Neural cell (in vitro differentiated cells): ENCODE measurements around the gene ACTN4. TPM values are rescaled to one million over a fixed set of nuclear protein-coding genes. Genes with fewer than 3 reads are reported as not detected.
A peak's percentile ranks its signal among the peaks of the same experiment; 100 is the strongest.

ENCODE experiments used
- H2AFZ ChIP-seq: fragments of 200-600, 300-800 bp; sonication (generic), shearing (Covaris generic); 2 replicates; pipeline ENCODE4 v1.6.0; 2014; ENCODE audit warnings: low read depth, mild to moderate bottlenecking, antibody characterized with exemption, low read length, moderate library complexity
- H3F3A ChIP-seq: fragments of 200-600 bp; shearing (Covaris generic); 2 replicates; pipeline ENCODE4 v1.6.1; 2016; ENCODE audit warnings: mild to moderate bottlenecking, moderate library complexity, mixed read lengths, antibody characterized with exemption, low read length; ENCODE audit not compliant: insufficient read depth, poor library complexity, severe bottlenecking
- H3K27ac ChIP-seq: fragments of 200-600, 300-800 bp; sonication (generic), shearing (Covaris generic); 2 replicates; pipeline ENCODE4 v1.5.1; 2014; ENCODE audit warnings: mild to moderate bottlenecking, low read length, moderate library complexity
- H3K27me3 ChIP-seq: fragments of 300-800, 200-600 bp; sonication (generic), shearing (Covaris generic); 2 replicates; pipeline ENCODE4 v1.6.0; 2014; ENCODE audit warnings: mild to moderate bottlenecking, low read depth, low read length, moderate library complexity; ENCODE audit not compliant: insufficient read depth
- H3K36me3 ChIP-seq: fragments of 300-800, 200-600 bp; sonication (generic), shearing (Covaris generic); 2 replicates; pipeline ENCODE4 v1.5.1; 2014; ENCODE audit warnings: mild to moderate bottlenecking, antibody characterized with exemption, low read length, moderate library complexity; ENCODE audit not compliant: insufficient read depth
- H3K4me2 ChIP-seq: fragments of 300-800, 200-600 bp; sonication (generic), shearing (Covaris generic); 2 replicates; pipeline ENCODE4 v1.6.0; 2014; ENCODE audit warnings: mild to moderate bottlenecking, low read length
- H3K4me3 ChIP-seq: fragments of 300-800, 200-600 bp; sonication (generic), shearing (Covaris generic); 2 replicates; pipeline ENCODE4 v1.5.1; 2014; ENCODE audit warnings: mild to moderate bottlenecking, low read length, moderate library complexity
- H3K79me2 ChIP-seq: fragments of 200-600 bp; shearing (Covaris generic); replicated peaks from 2 replicates; pipeline ENCODE4 v1.6.0; 2014; ENCODE audit warnings: mild to moderate bottlenecking, low read length, moderate library complexity; ENCODE audit not compliant: insufficient read depth
- H3K9ac ChIP-seq: fragments of 300-800, 200-600 bp; sonication (generic), shearing (Covaris generic); 2 replicates; pipeline ENCODE4 v1.6.1; 2016; ENCODE audit warnings: mild to moderate bottlenecking, low read length, mixed read lengths
- H3K9me2 ChIP-seq: fragments of 200-600 bp; shearing (Covaris generic); 2 replicates; pipeline ENCODE4 v1.6.1; 2016; ENCODE audit warnings: mild to moderate bottlenecking, low read length, mixed read lengths; ENCODE audit not compliant: insufficient read depth
- H3K9me3 ChIP-seq: fragments of 200-600, 300-800 bp; sonication (generic), shearing (Covaris generic); 2 replicates; pipeline ENCODE4 v1.6.1; 2016; ENCODE audit warnings: mild to moderate bottlenecking, mixed run types, low read length, moderate library complexity, mixed read lengths
- H4K20me1 ChIP-seq: fragments of 200-600 bp; shearing (Covaris generic); 2 replicates; pipeline ENCODE4 v1.6.1; 2016; ENCODE audit warnings: mild to moderate bottlenecking, mixed run types; ENCODE audit not compliant: insufficient read depth
- EP300 ChIP-seq: fragments of 450-650 bp; conservative IDR thresholded peaks from 2 replicates; pipeline ENCODE4 v1.6.1; 2014; ENCODE audit warnings: antibody characterized with exemption, mild to moderate bottlenecking, moderate library complexity; ENCODE audit not compliant: poor library complexity, severe bottlenecking
- EZH2 ChIP-seq: fragments of 200-600, 300-800 bp; shearing (Covaris generic), sonication (generic); IDR thresholded peaks from 2 replicates; pipeline ENCODE4 v1.6.1; 2014; ENCODE audit warnings: antibody characterized with exemption, low read length, borderline replicate concordance, mild to moderate bottlenecking; ENCODE audit not compliant: insufficient read depth, poor library complexity, severe bottlenecking
- MXI1 ChIP-seq: fragments of 450-650 bp; conservative IDR thresholded peaks from 2 replicates; pipeline ENCODE4 v1.6.1; 2014; ENCODE audit warnings: antibody characterized with exemption, mild to moderate bottlenecking; ENCODE audit not compliant: poor library complexity, severe bottlenecking
- POLR2AphosphoS5 ChIP-seq: IDR thresholded peaks from 2 replicates; pipeline ENCODE4 v1.6.1; 2012
- RAD21 ChIP-seq: fragments of 450-650 bp; conservative IDR thresholded peaks from 2 replicates; pipeline ENCODE4 v1.6.1; 2014; ENCODE audit warnings: antibody characterized with exemption, mild to moderate bottlenecking, moderate library complexity
- SMC3 ChIP-seq: fragments of 450-650 bp; conservative IDR thresholded peaks from 2 replicates; pipeline ENCODE4 v1.6.1; 2014; ENCODE audit warnings: antibody characterized with exemption, mild to moderate bottlenecking, moderate library complexity; ENCODE audit not compliant: poor library complexity
- TAF1 ChIP-seq: IDR thresholded peaks from 2 replicates; pipeline ENCODE4 v1.6.1; 2012; ENCODE audit warnings: low read depth
- polyA plus RNA-seq: library from polyadenylated mRNA; depleted of rRNA; stranded (reverse); fragments of >200 nt; gene quantifications from 2 replicates; pipeline ENCODE4 v1.2.3, GENCODE V29; 2014
- TF ChIP-seq, protein P1 (sequence below): fragments of 450-650 bp; IDR thresholded peaks from 2 replicates; pipeline ENCODE4 v1.5.1; 2014; ENCODE audit warnings: antibody characterized with exemption, mild to moderate bottlenecking, moderate library complexity; ENCODE audit not compliant: poor library complexity, severe bottlenecking
- TF ChIP-seq, protein P2 (sequence below): IDR thresholded peaks from 2 replicates; pipeline ENCODE4 v1.6.1; 2012; ENCODE audit warnings: borderline replicate concordance

ACTN4 gene
- polyA plus RNA-seq, 1 donor from 2014 or later: 54.0 TPM

DNA sequence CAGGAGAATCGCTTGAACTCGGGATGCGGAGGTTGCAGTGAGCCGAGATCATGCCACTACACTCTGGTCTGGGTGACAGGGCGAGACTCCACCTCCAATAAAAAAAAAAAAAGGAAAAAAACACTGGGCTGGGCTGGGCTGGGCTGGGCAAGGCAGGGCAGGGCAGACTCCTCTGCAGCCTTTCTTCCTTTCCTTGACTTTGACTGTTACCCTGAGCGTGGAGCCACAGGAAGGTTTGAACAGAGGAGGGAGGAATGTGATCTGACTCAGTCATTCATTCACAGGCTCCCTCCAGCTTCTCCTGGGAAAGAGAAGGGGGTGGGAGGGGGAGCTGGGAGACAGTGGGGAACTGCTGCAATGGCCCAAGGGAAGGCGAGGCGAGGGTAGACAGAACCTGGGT is 2.7 kb upstream of the ACTN4 start:
- TF ChIP-seq POLR2AphosphoS5 (no peak), EP300 (no peak), EZH2 (no peak), SMC3 (no peak), TAF1 (no peak), MXI1 (no peak), RAD21 (no peak)
- TF ChIP-seq, protein P1, sequence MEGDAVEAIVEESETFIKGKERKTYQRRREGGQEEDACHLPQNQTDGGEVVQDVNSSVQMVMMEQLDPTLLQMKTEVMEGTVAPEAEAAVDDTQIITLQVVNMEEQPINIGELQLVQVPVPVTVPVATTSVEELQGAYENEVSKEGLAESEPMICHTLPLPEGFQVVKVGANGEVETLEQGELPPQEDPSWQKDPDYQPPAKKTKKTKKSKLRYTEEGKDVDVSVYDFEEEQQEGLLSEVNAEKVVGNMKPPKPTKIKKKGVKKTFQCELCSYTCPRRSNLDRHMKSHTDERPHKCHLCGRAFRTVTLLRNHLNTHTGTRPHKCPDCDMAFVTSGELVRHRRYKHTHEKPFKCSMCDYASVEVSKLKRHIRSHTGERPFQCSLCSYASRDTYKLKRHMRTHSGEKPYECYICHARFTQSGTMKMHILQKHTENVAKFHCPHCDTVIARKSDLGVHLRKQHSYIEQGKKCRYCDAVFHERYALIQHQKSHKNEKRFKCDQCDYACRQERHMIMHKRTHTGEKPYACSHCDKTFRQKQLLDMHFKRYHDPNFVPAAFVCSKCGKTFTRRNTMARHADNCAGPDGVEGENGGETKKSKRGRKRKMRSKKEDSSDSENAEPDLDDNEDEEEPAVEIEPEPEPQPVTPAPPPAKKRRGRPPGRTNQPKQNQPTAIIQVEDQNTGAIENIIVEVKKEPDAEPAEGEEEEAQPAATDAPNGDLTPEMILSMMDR: no peak
- TF ChIP-seq, protein P2, sequence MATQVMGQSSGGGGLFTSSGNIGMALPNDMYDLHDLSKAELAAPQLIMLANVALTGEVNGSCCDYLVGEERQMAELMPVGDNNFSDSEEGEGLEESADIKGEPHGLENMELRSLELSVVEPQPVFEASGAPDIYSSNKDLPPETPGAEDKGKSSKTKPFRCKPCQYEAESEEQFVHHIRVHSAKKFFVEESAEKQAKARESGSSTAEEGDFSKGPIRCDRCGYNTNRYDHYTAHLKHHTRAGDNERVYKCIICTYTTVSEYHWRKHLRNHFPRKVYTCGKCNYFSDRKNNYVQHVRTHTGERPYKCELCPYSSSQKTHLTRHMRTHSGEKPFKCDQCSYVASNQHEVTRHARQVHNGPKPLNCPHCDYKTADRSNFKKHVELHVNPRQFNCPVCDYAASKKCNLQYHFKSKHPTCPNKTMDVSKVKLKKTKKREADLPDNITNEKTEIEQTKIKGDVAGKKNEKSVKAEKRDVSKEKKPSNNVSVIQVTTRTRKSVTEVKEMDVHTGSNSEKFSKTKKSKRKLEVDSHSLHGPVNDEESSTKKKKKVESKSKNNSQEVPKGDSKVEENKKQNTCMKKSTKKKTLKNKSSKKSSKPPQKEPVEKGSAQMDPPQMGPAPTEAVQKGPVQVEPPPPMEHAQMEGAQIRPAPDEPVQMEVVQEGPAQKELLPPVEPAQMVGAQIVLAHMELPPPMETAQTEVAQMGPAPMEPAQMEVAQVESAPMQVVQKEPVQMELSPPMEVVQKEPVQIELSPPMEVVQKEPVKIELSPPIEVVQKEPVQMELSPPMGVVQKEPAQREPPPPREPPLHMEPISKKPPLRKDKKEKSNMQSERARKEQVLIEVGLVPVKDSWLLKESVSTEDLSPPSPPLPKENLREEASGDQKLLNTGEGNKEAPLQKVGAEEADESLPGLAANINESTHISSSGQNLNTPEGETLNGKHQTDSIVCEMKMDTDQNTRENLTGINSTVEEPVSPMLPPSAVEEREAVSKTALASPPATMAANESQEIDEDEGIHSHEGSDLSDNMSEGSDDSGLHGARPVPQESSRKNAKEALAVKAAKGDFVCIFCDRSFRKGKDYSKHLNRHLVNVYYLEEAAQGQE: no peak
- H3K36me3 ChIP-seq: no peaks in the 10 kb centered on the region
- no peaks in the 10 kb centered on the region for H3K9me3 ChIP-seq

DNA sequence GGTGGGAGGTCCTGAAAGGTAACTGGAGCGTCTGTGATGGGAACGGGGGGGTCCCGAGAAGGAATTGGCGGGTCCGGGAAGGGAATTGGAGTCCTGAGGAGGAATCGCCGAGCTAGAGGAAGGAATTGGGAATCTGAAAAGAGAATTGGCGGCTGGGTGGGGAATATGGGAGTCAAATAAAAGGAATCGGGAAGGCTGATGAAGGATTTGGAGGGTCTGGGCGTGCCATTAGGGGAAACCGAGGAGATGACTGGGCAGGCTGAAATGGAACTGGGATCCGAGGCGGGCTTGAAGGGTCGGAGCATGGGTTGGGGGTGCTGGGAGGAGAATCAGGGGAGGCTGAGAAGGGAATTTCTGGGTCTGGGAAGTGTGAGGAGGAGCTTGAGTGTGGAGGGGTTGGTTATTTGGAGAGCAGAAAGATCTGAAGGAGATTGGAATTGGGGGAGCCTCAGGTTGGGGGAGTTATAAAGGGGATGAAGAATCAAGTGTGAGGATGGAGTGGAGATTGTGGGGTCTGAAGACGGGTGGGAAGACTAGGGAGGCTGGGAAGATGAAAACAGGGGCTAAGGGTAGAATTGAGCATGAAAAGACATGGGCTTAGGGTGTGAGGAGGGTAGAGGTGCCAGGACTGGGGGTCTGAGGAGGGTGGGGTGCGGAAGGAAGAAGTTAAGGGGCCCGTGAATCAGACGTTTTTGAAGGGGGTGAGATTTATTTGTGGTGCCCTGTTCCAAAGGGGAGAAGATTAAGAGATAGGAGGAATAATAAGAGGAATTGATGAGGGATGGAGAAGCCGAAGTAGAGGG is 718 bp downstream of the ACTN4 start:
- Histone ChIP-seq H3K9ac (peak overlapping the region; percentile 83), H3K4me2 (peak overlapping the region; percentile 84), H3K9me3 (no peaks in the 10 kb centered on the region), H3K27ac (peak overlapping the region; percentile 78), H4K20me1 (peaks cover 5% of the 10 kb centered on the region), H3K4me3 (peak overlapping the region; percentile 97), H3F3A (peaks cover 4% of the 10 kb centered on the region), H3K79me2 (peaks cover 36% of the 10 kb centered on the region), H2AFZ (peak overlapping the region; percentile 69), H3K36me3 (no peaks in the 10 kb centered on the region), H3K27me3 (no peaks in the 10 kb centered on the region), H3K9me2 (no peaks in the 10 kb centered on the region)
- peak; percentile 14 for TF ChIP-seq MXI1
- no peak for TF ChIP-seq TAF1

More for the DNA sequence above, 2.7 kb upstream of the ACTN4 start:
- Histone ChIP-seq H3K27ac (no peak overlapping the region), H3F3A (peaks cover 4% of the 10 kb centered on the region), H3K27me3 (no peaks in the 10 kb centered on the region), H4K20me1 (no peaks in the 10 kb centered on the region), H3K4me3 (no peak overlapping the region), H3K4me2 (no peak overlapping the region), H2AFZ (no peak overlapping the region), H3K9ac (no peak overlapping the region), H3K9me2 (no peaks in the 10 kb centered on the region), H3K79me2 (peaks cover 4% of the 10 kb centered on the region)
